HG03457 (cell line): ENCODE measurements around the gene ACYP2.
"Not testable (repeated sequence)": the region's sequence is repeated elsewhere in the genome, so short reads cannot be mapped to it uniquely, and the experiment has no call there.

ENCODE experiments used
- ATAC-seq: cut with Tn5 transposase; IDR thresholded peaks from one replicate; pipeline ENCODE4 v1.9.1; 2021; ENCODE audit warnings: moderate number of reproducible peaks; ENCODE audit not compliant: unreplicated experiment

ACYP2 gene

DNA sequence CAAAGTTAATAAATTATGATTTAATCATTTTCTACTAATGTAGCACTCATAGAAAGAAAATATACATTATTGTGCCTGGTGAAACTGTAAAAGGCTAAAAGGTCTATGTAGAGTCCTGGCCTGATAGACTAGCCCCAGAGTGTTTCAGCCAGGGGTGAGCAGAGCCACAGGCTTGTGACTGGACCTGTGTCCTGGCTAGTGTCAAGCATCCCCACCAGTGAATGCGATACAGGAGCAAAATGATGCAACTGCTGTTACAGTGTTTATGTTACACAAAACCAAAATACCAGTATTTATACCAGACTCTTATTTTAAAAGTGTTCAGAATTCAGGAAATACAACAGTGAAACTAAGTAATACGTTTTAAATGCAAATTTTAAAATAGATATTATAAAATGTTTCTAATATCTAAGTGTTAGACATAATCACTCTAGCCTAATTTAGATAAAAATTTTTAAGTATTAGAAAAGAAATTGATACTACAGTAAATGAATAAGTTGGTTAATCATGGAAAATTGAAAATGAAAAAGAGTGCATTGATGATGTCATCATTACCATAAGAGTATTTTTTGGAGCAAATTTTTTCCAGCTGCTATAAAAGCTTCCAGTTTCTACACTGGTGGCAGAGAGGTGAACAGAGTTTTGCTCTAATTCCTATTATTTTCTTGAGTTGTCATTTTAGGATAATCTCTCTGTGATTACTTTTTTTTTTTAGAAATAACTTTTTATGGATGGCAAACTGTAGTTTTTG lies 146.8 kb downstream of the ACYP2 start:
- no peak for ATAC-seq

DNA sequence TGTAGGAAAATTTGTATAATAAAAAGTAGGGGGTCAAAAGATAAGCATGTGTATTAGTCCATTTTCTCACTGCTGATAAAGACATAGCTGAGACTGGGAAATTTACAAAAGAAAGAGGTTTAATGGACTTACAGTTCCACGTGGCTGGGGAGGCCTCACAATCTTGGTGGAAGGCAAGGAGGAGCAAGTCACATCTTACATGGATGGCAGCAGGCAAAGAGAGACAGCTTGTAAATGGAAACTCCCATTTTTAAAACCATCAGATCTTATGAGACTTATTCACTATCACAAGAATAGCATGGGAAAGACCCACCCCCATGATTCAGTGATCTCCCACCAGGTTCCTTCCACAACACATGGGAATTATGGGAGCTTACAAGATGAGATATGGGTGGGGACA lies 149.7 kb downstream of the ACYP2 start:
- not testable (repeated sequence) for ATAC-seq

DNA sequence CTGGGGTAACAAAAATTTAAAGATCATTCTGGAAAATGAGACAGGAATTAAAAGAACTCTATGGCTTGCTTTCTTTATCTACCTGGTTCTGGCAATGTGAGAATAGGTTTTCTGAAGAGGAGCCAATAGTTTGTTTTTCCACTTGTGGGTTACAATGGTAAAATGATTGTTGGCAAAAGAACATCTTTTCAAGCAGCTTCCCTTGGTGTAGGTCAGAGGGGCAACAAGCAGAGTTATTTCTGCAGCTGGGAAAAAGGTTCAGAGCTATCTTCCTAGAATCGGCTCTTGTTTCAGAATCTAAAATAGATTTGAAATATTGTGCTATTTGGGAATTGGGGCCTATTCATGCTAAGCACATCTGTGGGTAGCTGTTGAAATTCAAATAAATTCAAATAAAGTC lies 152.2 kb downstream of the ACYP2 start:
- no peak for ATAC-seq

DNA sequence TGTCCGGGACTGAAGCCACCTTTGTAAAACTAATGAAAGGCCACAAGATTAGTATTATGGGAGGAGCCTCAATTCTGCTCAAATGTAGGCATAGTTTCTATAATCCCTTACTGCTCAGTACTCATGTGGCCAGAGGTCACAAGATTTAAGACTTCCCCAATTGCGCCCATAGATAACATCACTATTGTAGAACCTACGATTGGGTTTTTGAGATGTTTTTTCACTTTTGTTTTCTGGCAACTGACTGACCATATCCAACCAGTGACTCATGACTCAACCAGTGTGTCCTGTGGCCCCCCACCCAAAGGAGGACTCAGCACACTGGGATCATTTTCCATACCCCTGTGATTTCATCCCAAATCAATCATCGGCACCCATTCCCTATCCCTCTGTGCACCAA lies 155.8 kb downstream of the ACYP2 start:
- ATAC-seq, result no peak

DNA sequence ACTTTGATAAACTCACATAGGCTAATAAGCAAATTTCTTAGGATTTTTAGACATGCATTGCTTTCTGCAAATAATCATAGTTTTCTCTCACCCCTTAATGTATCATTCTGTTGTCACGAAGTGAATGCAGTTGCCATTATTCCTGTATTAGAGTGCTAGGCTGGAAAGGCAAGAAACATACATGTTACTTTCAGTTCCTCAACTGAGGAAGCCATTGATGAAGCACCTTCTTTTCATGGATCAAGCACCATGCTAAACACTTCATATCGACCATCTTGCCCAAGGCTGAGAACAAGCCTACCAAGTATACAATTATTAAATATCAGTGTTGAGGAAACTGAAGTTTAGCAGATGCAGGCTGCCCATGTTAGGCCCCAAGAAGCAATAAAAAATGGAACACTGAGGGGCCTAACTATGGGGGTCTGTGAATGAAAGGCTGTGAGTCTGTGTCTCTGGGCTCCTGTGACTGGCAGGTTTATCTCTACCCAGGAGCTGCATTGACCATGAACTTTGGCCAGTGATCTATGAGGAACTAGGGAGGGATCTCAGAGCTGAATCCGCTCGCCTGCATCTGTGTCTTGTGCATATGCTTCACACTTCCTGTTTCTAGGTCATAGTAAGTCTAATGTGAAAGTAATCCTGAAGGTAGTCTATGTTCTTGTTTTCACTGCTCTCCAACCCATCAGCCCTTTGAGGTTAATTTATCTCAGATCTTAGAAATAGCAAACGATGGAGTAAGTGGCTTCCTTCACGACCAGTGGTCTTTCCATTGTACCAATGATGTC lies 156.6 kb downstream of the ACYP2 start:
- peak; percentile 95 for ATAC-seq

DNA sequence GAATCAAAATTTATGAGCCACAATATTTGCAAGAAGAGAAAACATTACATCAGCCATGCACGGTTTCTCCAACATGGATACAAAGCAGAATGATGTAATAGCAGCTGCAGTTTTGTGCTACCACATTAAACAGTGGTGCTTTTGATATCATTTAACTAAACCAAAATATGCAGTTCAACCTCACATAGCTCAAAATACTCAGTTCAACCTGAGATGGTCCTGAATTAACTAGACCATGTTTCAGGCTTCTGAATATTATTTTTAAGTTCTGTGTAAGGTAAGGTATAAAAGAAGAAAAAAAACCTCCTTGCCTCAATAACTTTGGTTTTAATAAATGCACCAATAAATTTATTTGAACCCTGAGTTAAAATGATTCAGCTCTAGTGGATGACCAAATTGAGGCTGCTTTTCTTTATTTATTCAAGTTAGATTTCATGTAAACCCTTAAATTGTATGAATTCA lies 159.4 kb downstream of the ACYP2 start:
- ATAC-seq, result no peak

DNA sequence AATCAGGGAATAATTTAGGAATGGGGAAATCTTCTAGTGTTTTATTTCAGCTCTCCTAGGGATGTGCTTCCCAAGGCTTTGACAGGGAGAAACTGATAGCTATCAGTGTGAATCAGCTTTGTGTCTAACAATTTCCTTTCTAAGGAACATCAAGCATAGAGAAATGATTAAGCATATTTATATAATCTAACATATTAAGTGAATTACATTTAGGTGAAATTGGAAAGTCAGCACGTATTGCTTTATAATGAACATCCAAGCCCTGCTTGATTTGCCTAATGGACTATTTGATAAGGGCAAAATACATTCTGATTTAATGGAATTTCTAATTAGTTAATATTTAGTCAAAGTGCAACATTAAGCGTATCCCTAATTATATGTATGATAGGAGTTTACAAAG lies 160.1 kb downstream of the ACYP2 start:
- no peak for ATAC-seq

DNA sequence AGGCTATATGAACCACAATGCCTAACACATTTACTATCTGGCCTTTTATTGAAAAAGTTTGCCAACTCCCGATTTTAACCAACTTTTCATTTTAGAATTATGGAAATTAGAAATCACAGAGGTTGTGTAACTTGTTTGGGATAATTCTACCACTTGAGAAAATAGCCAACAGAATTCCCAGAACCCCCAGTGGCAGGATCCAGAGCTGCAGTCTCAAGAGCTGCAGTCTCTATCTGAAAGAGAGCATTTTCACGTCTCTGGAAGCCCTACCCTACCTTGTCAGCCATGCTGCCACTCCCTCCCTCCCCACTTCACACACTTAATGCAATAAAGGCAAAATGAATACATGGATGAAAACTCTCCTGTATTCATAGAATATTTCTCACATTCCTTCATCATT lies 164.0 kb downstream of the ACYP2 start:
- no peak for ATAC-seq

DNA sequence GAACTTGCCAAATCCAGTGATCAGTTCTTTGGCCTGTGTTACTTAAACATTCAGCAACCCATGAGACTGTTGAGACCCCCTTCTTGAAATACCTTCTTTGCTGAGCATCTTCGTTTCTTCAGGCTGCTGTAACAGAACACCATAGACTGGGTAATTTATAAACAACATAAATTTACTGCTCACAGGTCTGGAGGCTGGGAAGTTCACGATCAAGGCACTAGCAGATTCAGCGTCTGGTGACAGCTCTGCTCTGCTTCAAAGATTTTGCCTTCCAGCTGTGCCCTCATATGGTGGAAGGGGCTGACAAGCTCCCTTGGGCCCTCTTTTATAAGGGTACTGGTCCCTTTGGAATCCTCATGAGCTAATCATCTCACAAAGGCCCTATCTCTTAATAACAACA lies 169.4 kb downstream of the ACYP2 start:
- no peak for ATAC-seq

DNA sequence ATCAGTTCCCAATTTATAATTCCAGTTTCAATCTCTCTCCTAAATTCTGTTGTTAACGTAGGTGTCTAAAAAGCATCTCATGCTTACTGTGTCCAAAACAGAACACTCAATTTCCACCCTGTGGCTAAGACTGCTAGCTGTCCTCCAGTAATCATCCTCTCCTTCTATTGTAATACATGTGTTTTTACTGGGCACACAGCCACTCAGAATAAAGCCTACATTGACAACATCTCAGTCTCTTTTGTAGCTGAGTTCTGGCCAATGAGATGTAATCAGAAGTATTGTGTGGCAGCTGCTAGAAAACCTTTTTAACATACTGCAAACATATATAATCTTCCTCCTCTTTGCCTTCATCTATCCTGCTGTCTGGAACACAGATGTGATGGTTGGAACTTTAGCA lies 170.0 kb downstream of the ACYP2 start:
- ATAC-seq, result no peak

DNA sequence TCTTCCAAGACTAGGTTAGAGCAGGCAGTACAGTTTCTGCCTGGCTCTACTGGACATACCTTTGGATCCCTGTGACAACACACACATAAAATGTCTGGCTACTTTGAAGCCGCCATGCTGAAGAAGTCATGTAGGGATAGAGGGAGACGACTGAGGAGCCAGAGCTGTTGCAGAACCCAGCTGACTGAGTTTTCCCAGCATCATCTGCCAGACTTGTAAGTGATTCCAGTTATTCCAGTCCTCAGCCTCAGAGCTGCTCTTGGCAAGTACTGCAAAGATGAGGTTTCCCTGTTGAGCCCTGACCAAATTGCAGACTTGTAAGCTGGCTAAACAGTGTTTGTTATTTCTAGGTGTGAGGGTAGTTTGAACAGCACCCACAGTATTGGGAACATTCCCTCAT lies 172.1 kb downstream of the ACYP2 start:
- ATAC-seq, result no peak

DNA sequence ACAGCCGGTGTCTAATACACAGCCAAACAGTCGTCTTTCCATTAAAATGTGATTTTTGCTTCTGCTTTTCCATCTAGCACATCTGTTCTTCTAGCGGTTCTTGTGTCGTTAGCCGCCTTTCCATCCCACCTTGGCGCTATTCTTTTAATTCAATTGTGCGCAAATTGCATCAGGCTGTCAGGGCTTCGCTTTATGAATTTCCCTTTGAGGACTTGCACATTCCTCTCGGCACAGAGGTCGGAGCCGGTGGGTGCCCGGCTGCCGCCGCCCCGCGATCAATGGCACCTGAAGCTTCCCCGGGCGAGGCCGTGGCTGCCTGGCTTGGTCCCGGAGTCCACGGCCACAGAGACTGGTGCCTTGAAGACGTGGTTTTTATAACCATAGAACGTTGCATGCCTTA lies 174.5 kb downstream of the ACYP2 start:
- ATAC-seq, result no peak

DNA sequence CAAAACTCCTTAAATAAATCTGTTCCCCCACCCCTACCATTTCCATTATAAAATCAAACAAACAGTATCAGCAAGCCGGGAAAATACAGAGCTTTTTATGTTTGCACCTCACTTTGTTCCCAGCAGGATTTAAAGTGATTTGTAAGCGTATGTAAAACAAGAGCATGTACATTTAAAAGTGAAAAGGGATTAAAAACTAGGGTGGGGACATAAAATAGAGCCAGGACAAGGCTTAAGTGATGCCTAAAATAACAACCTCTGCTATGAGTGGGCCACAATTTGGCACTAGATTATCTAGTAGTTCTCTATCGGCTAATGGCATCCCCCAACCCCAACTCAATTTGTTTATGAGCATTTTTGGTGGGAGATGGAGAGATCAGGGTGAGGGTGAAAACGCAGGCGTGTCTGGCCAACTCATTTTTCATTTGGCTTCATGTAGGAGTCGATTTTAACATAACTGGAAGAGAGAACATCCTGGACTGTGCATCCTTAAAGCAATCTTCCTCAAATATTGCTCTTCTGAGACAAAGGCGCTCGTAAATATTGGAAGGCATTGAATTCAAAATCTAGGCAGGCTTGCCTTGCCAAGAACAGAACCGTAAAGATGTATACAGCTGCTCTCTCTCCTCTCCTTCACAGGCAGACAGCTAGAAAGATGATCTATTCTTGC lies 175.1 kb downstream of the ACYP2 start:
- ATAC-seq, result no peak

DNA sequence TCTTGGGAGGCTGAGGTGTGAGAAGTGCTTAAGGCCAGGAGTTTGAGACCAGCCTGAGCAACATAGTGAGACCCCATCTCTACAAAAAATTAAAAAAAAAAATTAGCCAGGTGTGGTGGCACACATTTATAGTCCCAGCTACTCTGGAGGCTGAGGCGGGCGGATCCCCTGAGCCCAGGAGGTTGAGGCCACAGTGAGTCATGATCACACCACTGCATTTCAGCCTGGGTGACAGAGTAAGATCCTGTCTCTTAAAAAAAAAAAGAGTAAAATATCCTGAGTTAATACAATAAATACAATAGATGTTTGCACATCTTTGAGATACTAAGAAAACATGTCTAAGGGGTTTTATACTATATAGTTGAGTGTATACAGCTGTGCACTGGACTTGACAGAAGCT lies 179.2 kb downstream of the ACYP2 start:
- not testable (repeated sequence) for ATAC-seq

DNA sequence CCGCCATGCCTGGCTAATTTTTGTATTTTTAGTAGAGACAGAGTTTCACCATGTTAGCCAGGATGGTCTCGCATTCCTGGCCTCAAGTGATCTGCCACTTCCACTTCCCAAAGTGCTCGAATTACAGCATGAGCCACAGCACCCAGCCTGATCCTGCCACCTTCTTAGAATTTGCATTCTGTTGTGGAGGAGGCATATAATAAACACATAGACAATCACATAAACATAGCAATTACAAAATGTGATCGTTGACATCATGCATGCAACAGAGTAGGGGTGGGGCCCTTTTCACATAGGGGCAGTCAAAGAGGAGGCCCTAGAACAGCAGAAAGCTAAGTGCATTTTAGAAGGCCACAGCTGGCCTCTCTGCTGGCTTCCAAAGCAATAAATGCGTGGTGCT lies 180.5 kb downstream of the ACYP2 start:
- no peak for ATAC-seq

DNA sequence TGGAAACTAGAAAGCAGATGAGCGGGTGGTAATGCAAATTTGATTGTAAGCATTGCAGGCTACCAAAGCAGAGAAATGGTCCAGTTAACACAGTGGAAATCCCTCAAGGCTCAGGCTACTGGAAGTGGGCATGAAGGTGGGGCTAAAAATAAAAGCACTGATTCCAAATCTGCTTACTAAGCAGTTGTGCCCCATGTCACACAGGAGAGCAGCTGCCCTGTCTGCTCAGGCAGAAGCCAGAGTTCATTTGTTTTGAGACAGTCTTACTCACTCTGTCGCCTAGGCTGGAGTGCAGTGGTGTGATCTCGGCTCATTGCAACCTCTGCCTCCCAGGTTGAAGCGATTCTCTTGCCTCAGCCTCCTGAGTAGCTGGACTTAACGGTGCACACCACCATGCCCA lies 183.1 kb downstream of the ACYP2 start:
- ATAC-seq, result no peak

DNA sequence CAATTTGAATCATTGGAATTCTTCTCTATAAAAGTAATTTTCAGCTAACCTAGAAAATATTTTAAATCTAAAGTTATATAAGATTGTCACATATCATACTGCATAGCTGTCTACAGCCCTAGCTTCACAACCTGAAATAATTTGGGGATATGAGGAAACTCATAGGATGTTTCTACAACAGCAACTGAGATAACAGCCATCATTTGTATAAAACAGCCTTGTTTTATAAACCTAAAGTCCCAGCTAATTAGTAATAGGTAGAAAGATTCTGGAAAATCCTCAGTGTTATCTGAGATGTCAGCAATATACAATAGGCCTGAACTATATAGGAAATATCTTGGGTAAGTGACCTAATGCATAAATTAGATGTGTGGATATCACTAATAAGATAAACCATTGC lies 188.2 kb downstream of the ACYP2 start:
- no peak for ATAC-seq

DNA sequence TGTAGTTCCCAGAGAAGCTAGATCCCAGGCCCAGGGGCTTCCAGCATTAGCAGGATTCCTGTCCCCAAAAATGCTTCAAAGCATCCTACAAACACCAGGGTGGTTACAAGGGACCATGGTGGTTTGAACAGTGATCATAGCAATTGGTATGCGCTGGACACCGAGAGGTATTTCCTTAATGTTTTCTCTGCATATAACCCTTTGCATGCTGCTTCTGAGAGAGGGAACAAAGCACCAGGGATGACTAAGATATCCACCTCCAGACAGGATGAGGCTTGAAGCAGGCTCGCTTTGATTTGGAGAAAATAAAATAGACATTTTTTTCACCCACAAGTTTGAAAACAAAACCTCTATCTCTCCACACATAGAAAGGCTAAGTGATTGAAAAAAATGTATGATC lies 191.1 kb downstream of the ACYP2 start:
- ATAC-seq, result no peak

DNA sequence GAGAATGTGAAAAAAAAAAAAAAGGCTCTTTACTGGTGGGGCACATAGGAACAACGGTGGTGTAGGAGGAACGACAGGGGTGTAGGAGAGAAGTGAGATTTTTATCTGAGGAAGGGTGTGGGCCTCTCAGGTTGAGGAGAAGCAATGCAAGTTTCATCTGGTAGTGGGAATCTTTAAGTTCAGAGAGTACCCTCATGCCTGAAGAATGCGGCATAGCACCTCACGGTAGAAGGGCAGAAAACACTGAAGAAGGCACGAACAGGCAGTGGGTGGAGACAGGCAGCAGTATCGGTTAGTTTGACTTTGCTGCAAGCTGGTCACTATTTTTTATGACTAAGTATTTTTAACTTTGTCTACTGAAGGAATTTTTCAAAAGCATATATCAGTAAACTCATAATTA lies 192.8 kb downstream of the ACYP2 start:
- ATAC-seq, result no peak

DNA sequence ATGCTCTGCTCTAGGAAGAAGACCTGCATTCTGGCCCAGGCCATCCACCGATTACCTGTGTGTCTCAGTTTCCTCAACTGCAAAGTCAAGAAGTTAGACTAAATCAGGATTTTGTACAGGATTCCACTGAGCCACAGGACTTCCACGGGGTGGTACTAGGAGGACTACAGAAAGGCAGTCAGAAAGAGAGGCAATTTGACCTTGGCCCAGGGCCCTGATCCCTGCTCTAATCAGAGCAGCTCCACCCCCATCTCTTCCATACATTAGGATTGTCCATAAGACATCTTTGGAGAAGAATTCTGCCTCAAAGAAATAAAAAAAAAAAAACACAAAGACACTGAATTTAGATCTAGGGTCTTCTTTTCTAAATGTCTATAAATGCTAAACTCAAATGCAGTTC lies 193.4 kb downstream of the ACYP2 start:
- no peak for ATAC-seq

DNA sequence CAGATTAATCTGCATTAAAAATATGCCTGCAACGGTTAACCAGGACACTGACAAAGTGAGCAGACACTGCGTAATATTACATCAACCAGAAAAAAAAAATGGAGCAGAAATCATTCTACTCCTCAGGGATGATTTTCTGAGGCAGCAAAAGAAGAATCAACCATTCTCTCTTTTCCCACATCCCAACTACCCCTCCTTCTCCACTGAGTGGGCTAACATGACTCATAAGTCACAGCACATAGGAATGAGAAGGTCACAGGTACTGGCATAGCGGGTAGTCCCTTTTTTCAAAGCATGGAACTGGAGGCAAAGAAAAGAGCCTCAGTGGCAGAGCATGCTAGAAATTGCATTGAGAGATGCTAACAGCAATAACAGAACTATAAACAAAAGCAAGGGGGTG lies 194.9 kb downstream of the ACYP2 start:
- ATAC-seq, result no peak

DNA sequence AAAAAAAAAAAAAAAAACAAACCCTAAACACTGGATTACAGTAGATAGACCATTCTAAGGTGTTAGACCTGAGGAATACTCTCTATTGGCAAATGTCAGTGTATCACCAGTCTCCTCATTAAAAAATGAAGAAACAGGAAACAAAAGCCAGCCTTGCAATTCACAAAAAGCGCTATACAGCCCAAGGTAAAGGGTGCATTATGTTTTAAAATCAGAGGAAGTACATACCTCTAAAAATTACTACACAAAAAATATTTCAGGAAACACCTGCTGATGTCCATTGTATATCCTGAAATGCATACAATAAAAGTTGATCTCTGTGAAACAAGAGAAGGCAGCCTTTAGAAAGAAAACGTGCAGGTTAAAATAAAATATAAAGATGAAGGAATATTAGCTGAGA lies 195.5 kb downstream of the ACYP2 start:
- no peak for ATAC-seq
